SK-N-SH treated with all-trans-retinoic acid at 6 μM for 48 hours (cell line): ENCODE results near the gene NR2C2AP.

Source experiments
- ATAC-seq: fragments of 200-7000 bp; cut with Tn5 transposase; 3 replicates; pipeline ENCODE4 v1.9.1; 2020; ENCODE audit warnings: mild to moderate bottlenecking, moderate library complexity
- ARNTL ChIP-seq: fragments of 450-650 bp; formaldehyde crosslinking; IDR thresholded peaks from 2 replicates; pipeline ENCODE4 v1.5.0; 2020; ENCODE audit warnings: low read depth, mild to moderate bottlenecking, moderate library complexity, borderline replicate concordance
- BACH2 ChIP-seq: fragments of 250-450 bp; sonication (Bioruptor Pico); IDR thresholded peaks from 2 replicates; pipeline ENCODE4 v1.9.0; 2021; ENCODE audit warnings: mild to moderate bottlenecking, borderline replicate concordance
- CREB5 ChIP-seq: fragments of 250-450 bp; sonication (Bioruptor Pico); IDR thresholded peaks from 2 replicates; pipeline ENCODE4 v1.5.1; 2020; ENCODE audit warnings: low read depth, mild to moderate bottlenecking, moderate library complexity
- CSDC2 ChIP-seq: fragments of 250-450 bp; sonication (Bioruptor Pico); IDR thresholded peaks from 2 replicates; pipeline ENCODE4 v1.5.0; 2020; ENCODE audit warnings: mild to moderate bottlenecking, moderate library complexity
- CSRNP3 ChIP-seq: fragments of 250-450 bp; sonication (Bioruptor Pico); IDR thresholded peaks from 2 replicates; pipeline ENCODE4 v1.5.1; 2021; ENCODE audit warnings: mild to moderate bottlenecking, moderate library complexity
- ESRRG ChIP-seq: fragments of 250-450 bp; sonication (Bioruptor Pico); IDR thresholded peaks from 2 replicates; pipeline ENCODE4 v1.6.1; 2021; ENCODE audit warnings: mild to moderate bottlenecking
- GLIS3 ChIP-seq: fragments of 250-450 bp; sonication (Bioruptor Pico); IDR thresholded peaks from 2 replicates; pipeline ENCODE4 v1.5.0; 2020; ENCODE audit warnings: mild to moderate bottlenecking, moderate library complexity
- ISL1 ChIP-seq: fragments of 250-450 bp; sonication (Bioruptor Pico); IDR thresholded peaks from 2 replicates; pipeline ENCODE4 v2.1.2; 2022; ENCODE audit warnings: mild to moderate bottlenecking, moderate library complexity
- OSR1 ChIP-seq: fragments of 250-450 bp; sonication (Bioruptor Pico); IDR thresholded peaks from 2 replicates; pipeline ENCODE4 v1.8.0; 2022; ENCODE audit warnings: moderate library complexity, mild to moderate bottlenecking, inconsistent platforms
- PATZ1 ChIP-seq: fragments of 250-450 bp; sonication (Bioruptor Pico); IDR thresholded peaks from 2 replicates; pipeline ENCODE4 v1.8.0; 2020; ENCODE audit warnings: mild to moderate bottlenecking, moderate library complexity, borderline replicate concordance
- POU6F1 ChIP-seq: fragments of 250-450 bp; sonication (Bioruptor Pico); IDR thresholded peaks from 2 replicates; pipeline ENCODE4 v1.8.0; 2021; ENCODE audit warnings: low read depth, mild to moderate bottlenecking, moderate library complexity, borderline replicate concordance
- RARB ChIP-seq: fragments of 250-450 bp; sonication (Bioruptor Pico); IDR thresholded peaks from 2 replicates; pipeline ENCODE4 v1.8.0; 2021; ENCODE audit warnings: mild to moderate bottlenecking, moderate library complexity
- SNAI2 ChIP-seq: fragments of 250-450 bp; sonication (Bioruptor Pico); IDR thresholded peaks from 2 replicates; pipeline ENCODE4 v1.5.0; 2020; ENCODE audit warnings: mild to moderate bottlenecking, moderate library complexity
- TCF4 ChIP-seq: fragments of 250-450 bp; sonication (Bioruptor Pico); IDR thresholded peaks from 2 replicates; pipeline ENCODE4 v1.8.0; 2021; ENCODE audit warnings: mild to moderate bottlenecking, moderate library complexity, borderline replicate concordance
- TSHZ2 ChIP-seq: fragments of 250-450 bp; sonication (Bioruptor Pico); IDR thresholded peaks from 2 replicates; pipeline ENCODE4 v1.5.0; 2020; ENCODE audit warnings: mild to moderate bottlenecking, moderate library complexity
- ZC3H10 ChIP-seq: fragments of 250-450 bp; sonication (Bioruptor Pico); IDR thresholded peaks from 2 replicates; pipeline ENCODE4 v1.5.1; 2021; ENCODE audit warnings: mild to moderate bottlenecking, moderate library complexity
- ZFP30 ChIP-seq: fragments of 450-650 bp; formaldehyde crosslinking; IDR thresholded peaks from 2 replicates; pipeline ENCODE4 v1.5.0; 2022; ENCODE audit warnings: mild to moderate bottlenecking, moderate library complexity
- ZNF565 ChIP-seq: fragments of 450-650 bp; formaldehyde crosslinking; conservative IDR thresholded peaks from 2 replicates; pipeline ENCODE4 v1.5.0; 2020; ENCODE audit warnings: low read depth, mild to moderate bottlenecking, moderate library complexity
- ZNF70 ChIP-seq: fragments of 450-650 bp; formaldehyde crosslinking; IDR thresholded peaks from 2 replicates; pipeline ENCODE4 v1.5.0; 2020; ENCODE audit warnings: mild to moderate bottlenecking, moderate library complexity
- ZNF8 ChIP-seq: fragments of 450-650 bp; formaldehyde crosslinking; IDR thresholded peaks from 2 replicates; pipeline ENCODE4 v1.5.0; 2020; ENCODE audit warnings: mild to moderate bottlenecking, moderate library complexity

Gene NR2C2AP

GRCh38 chr19:19240476-19240875 lies 37.3 kb upstream of the NR2C2AP start:
- TF ChIP-seq GLIS3 (CRISPR knock-in tag) (no peak), BACH2 (CRISPR knock-in tag) (no peak), TCF4 (CRISPR knock-in tag) (no peak), CREB5 (CRISPR knock-in tag) (no peak), SNAI2 (no peak), ISL1 (no peak), ZNF70 (CRISPR knock-in tag) (no peak), POU6F1 (no peak), OSR1 (CRISPR knock-in tag) (no peak), CSDC2 (no peak), RARB (CRISPR knock-in tag) (no peak), CSRNP3 (no peak), ARNTL (no peak), ZNF565 (CRISPR knock-in tag) (no peak), ZNF8 (no peak), ESRRG (CRISPR knock-in tag) (no peak), TSHZ2 (no peak)
- TF ChIP-seq, all 23 proteins: peak for 0
- no peak for ATAC-seq

GRCh38 chr19:19239675-19240074 lies 36.5 kb upstream of the NR2C2AP start:
- no peak for TF ChIP-seq ZFP30 (CRISPR knock-in tag)
- no peak for TF ChIP-seq TSHZ2
- no peak for TF ChIP-seq BACH2 (CRISPR knock-in tag)
- no peak for TF ChIP-seq SNAI2
- TF ChIP-seq ZNF8: no peak
- TF ChIP-seq CSRNP3: no peak
- no peak for TF ChIP-seq ZNF565 (CRISPR knock-in tag)
- no peak for TF ChIP-seq PATZ1
- TF ChIP-seq ZNF70 (CRISPR knock-in tag): no peak
- TF ChIP-seq OSR1 (CRISPR knock-in tag): no peak
- no peak for TF ChIP-seq ZC3H10 (CRISPR knock-in tag)
- no peak for TF ChIP-seq ESRRG (CRISPR knock-in tag)
- no peak for TF ChIP-seq POU6F1
- no peak for ATAC-seq
